Esophagus muscularis mucosa (tissue), 4 donors: ENCODE data around the gene ONECUT3. TPM values are rescaled to one million over a fixed set of nuclear protein-coding genes. Genes with fewer than 3 reads are reported as not detected.

ENCODE experiments used
- DNase-seq: peaks from one replicate; pipeline ENCODE4 v3.0.0-alpha.2; 2017; ENCODE audit errors: extremely low spot score
- H3K27ac ChIP-seq, 4 donors: fragments of 200-600 bp; sonication (generic); replicated peaks in 1 of 4; 1 replicate in 3 of 4; 2 replicates in 1 of 4; pipeline ENCODE4 v1.5.1; 2016 to 2019; ENCODE audit warnings: mild to moderate bottlenecking in 1 of 4
- H3K27me3 ChIP-seq, 4 donors: fragments of 200-600 bp; sonication (generic); one replicate each; pipeline versions ENCODE4 v1.5.1 to v1.6.0; 2016 to 2019
- H3K36me3 ChIP-seq, 4 donors: fragments of 200-600 bp; sonication (generic); one replicate each; pipeline ENCODE4 v1.5.1; 2016 to 2019
- H3K4me1 ChIP-seq, 4 donors: fragments of 200-600 bp; sonication (generic); one replicate each; pipeline ENCODE4 v1.5.1; 2016 to 2019
- H3K4me3 ChIP-seq, 4 donors: fragments of 200-600 bp; sonication (generic); 1 replicate in 2 of 4; 2 replicates in 2 of 4; pipeline ENCODE4 v1.5.1; 2016 to 2019; ENCODE audit warnings: mild to moderate bottlenecking in 4 of 4, moderate library complexity in 1 of 4
- H3K9me3 ChIP-seq, 4 donors: fragments of 200-600 bp; sonication (generic); 1 replicate in 3 of 4; 2 replicates in 1 of 4; pipeline ENCODE4 v1.5.1; 2016 to 2019
- EP300 ChIP-seq: sonication (generic); formaldehyde crosslinking; IDR thresholded peaks from one replicate; pipeline ENCODE4 v1.6.1; 2017; ENCODE audit warnings: antibody characterized with exemption
- POLR2A ChIP-seq: fragments of 450-650 bp; IDR thresholded peaks from one replicate; pipeline ENCODE4 v1.6.1; 2017; ENCODE audit warnings: antibody characterized with exemption, moderate library complexity, mild to moderate bottlenecking, low read depth
- POLR2AphosphoS5 ChIP-seq, 2 donors: sonication (generic); formaldehyde crosslinking; IDR thresholded peaks; one replicate each; pipeline ENCODE4 v1.6.1; 2017; ENCODE audit warnings: antibody characterized with exemption in 2 of 2
- WGBS: methylation state at CpG from one replicate; pipeline ENCODE4 v1.1.5; 2018; 5-methylcytosine and 5-hydroxymethylcytosine counted together
- intact Hi-C: fragments of 100-400 bp; cut with DNase I; formaldehyde crosslinking; loops from one replicate; pipeline ENCODE4 v1.15.1; 2023
- total RNA-seq, 4 donors: library from RNA; depleted of rRNA; stranded (reverse); fragments of >200 nt; gene quantifications; one replicate each; pipeline versions ENCODE4 v1.1.0 to v1.2.1, GENCODE V29; 2016
- TF ChIP-seq, protein P1 (sequence below), 3 experiments: fragments of 200-600 bp in 2 of 3; fragments of 450-650 bp in 1 of 3; sonication (generic) in 2 of 3; IDR thresholded peaks; one replicate each; pipeline ENCODE4 v1.5.1; 2017 to 2019; ENCODE audit warnings: antibody characterized with exemption in 3 of 3, mild to moderate bottlenecking in 2 of 3, moderate library complexity in 1 of 3

The ONECUT3 gene
- total RNA-seq, 4 donors from 2014 or later, result not detected

DNA sequence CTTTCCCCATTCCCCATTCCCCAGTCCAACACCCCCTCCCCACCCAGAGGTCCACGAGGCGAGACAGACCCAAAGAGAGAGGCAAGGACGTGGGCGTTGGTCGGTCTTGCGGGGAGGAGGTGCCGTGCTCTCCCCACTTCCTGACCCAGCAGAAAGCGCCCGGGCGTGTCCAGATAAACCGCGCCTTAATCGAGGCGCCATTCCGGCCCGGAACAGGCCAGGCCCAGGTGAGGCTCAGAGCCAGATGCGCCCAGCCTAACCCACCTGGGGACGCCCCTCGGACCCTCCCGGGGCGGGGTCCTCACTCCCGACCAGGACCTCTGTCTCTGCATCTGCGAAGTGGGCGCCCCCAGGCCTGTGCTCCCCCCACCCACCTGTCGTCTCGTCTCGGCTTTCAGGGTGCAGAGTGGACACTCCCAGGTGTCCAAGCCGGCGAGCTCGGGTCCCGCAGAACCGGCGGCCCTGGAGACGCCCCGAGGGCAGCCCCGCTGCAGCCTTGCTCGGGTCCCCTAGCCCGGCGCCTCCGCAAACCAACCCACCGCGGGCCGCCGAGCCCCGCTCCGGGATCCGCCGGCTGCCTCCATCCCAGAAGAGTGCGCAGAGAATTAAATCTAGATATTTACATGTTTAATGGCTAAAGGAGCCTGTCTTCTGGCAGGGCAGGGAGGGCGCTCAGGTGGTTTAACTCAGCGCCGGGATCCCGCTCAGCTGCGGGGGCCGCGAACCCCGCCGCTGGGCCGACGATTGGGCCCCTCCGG lies 5.0 kb upstream of the ONECUT3 start:
- peaks cover 17 to 100% (median 76%) of the 10 kb centered on the region in 4 donors for H3K27me3 ChIP-seq
- H3K36me3 ChIP-seq, result no peaks in the 10 kb centered on the region
- no peak for TF ChIP-seq EP300
- no peak for TF ChIP-seq POLR2A
- TF ChIP-seq POLR2AphosphoS5 (IDR thresholded peaks at IDR 0.05), result no peak
- TF ChIP-seq, protein P1, sequence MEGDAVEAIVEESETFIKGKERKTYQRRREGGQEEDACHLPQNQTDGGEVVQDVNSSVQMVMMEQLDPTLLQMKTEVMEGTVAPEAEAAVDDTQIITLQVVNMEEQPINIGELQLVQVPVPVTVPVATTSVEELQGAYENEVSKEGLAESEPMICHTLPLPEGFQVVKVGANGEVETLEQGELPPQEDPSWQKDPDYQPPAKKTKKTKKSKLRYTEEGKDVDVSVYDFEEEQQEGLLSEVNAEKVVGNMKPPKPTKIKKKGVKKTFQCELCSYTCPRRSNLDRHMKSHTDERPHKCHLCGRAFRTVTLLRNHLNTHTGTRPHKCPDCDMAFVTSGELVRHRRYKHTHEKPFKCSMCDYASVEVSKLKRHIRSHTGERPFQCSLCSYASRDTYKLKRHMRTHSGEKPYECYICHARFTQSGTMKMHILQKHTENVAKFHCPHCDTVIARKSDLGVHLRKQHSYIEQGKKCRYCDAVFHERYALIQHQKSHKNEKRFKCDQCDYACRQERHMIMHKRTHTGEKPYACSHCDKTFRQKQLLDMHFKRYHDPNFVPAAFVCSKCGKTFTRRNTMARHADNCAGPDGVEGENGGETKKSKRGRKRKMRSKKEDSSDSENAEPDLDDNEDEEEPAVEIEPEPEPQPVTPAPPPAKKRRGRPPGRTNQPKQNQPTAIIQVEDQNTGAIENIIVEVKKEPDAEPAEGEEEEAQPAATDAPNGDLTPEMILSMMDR (IDR thresholded peaks at IDR 0.05), result no peak
- no peak overlapping the region for H3K27ac ChIP-seq
- peak overlapping the region in 2 of 4 donors; percentile 7 to 14 for H3K4me3 ChIP-seq
- 2% methylated on average over 9 of the region's 61 CpGs for WGBS
- peaks cover 21 to 49% (median 32%) of the 10 kb centered on the region in 4 donors for H3K4me1 ChIP-seq
- intact Hi-C loops, result no loop called here
- no peaks in the 10 kb centered on the region for H3K9me3 ChIP-seq
- DNase-seq, result no peak

DNA sequence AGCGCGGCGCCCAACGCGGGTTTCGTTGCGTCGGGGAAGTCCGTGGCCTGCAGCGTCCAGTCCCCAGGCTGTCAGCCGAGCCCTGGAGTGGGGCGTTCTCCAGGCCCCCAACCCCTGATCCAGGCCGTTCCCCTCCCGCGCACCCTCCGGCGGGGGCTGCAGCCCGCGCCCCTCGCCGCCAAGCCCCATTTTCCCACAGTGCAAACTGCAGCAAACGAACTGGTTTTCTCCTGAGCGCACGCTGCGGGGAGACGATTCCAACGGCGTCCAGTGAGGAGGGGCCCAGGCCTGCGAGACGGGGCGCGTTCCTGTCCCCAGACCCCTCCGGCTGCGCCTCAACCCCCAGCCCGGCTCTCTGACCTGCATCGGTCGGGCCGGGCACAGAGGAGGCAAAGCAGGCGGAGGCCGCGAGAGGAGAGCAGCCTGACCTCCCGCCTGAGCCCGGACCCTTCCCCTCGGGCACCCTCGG lies 4.4 kb upstream of the ONECUT3 start:
- no peak overlapping the region for H3K27ac ChIP-seq
- intact Hi-C loops, result no loop called here
- H3K4me3 ChIP-seq, result peak overlapping the region; percentile 11 to 37 (median 34)
- no peaks in the 10 kb centered on the region for H3K36me3 ChIP-seq
- H3K9me3 ChIP-seq, result no peaks in the 10 kb centered on the region
- TF ChIP-seq EP300 (no peak), POLR2AphosphoS5 (IDR thresholded peaks at IDR 0.05) (no peak), POLR2A (no peak)
- TF ChIP-seq, protein P1 (IDR thresholded peaks at IDR 0.05), result no peak
- H3K27me3 ChIP-seq, result peaks cover 17 to 97% (median 75%) of the 10 kb centered on the region in 4 donors
- WGBS, result 0% methylated on average over 12 of the region's 45 CpGs
- peaks cover 21 to 52% (median 32%) of the 10 kb centered on the region in 4 donors for H3K4me1 ChIP-seq
- no peak for DNase-seq

DNA sequence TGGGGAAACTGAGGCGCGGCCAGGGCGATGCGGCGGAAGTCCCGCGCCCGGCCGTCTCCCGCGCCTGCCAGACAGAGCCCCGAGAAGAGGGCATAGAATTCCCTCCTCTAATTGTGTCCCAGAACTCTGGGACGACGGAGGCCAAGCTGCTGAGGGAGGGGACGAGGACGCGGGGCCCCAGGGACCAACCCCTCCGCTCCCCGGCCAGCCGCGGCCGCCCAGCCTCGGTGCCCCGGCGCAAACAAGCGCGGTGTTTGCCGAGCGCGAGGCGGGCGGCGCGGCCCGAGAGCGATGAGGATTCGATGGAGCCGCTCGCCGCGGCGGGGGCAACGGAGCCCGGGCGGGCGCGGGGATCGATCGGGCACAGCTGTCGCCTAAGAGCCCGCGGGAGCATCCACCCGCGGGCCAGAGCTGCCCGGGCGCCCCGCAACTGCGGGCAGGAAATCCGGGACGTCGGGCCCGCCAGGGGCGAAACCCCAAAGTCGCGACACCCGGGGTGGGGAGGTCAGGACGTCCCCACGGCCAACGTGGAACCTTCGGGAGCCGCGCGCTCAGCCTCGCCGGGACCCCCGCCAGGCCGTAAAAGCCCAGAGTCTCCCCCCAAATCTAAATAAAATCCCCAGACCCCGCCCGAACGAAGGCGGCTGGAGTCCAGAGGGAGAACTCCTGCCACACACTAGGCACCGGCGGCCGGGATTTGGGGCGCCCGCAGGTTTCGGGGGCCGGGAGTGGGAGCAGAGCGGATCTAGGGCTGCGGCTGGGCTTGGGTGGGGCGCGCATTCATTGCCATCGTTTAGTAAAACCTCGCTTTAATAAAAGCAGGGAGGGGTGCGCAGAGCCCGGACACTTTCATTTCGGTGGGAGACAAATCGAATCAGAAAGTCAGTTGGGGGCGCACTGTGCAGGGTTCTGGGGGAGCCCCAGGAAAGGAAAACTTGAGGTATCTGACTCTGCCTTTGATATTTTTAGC lies 3.6 kb upstream of the ONECUT3 start:
- Histone ChIP-seq H3K4me3 (peak overlapping the region; percentile 11 to 37 (median 34)), H3K36me3 (no peaks in the 10 kb centered on the region), H3K27me3 (peaks cover 17 to 92% (median 74%) of the 10 kb centered on the region in 4 donors), H3K27ac (no peak overlapping the region), H3K4me1 (peaks cover 21 to 55% (median 33%) of the 10 kb centered on the region in 4 donors), H3K9me3 (no peaks in the 10 kb centered on the region)
- intact Hi-C loops, result no loop called here
- TF ChIP-seq POLR2A, result no peak
- WGBS, result 2% methylated on average over 22 of the region's 99 CpGs
- DNase-seq, result no peak

DNA sequence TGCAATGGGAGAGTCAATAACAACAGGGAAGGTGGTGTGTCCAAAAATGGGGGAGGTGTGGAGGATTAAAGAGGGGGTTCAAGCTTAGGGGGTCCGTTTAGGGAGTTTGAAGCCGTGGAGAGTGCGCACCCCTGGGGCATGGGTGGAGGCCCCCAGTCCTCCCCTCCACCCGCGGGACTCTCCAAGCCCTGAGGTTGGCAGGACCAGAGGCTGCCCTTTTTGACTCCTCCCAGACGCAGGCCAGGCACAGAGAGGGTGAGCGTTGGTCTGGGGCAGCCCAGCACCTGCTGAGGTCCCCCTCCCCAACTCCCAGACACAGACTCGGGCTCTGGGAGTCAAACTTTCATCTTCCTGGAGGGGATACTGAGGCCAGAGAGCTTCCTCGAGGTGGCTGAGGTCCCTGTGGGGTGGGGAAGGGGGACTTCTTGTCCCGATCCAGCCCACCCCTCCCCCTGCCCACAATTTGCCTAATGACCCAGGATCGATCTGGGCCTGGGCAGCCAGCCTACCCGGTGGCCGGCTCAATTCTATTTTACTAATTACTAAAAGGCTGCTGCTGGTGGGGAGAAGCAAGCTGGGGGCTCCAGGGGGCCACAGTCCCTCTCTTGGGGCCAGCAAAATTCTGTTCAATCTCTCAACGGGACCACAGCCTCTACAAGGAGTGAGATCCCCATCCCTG lies 2.8 kb upstream of the ONECUT3 start:
- intact Hi-C loops, result no loop called here
- H3K9me3 ChIP-seq, result no peaks in the 10 kb centered on the region
- 8% methylated on average over 9 of the region's 14 CpGs for WGBS
- H3K4me3 ChIP-seq, result no peak overlapping the region
- peaks cover 17 to 92% (median 74%) of the 10 kb centered on the region in 4 donors for H3K27me3 ChIP-seq
- H3K4me1 ChIP-seq, result peaks cover 21 to 57% (median 40%) of the 10 kb centered on the region in 4 donors
- H3K27ac ChIP-seq, result no peak overlapping the region
- DNase-seq, result no peak
- H3K36me3 ChIP-seq, result no peaks in the 10 kb centered on the region
- TF ChIP-seq EP300 (no peak), POLR2AphosphoS5 (IDR thresholded peaks at IDR 0.05) (no peak), POLR2A (no peak)
- TF ChIP-seq, protein P1 (IDR thresholded peaks at IDR 0.05), result no peak
